GM23248 (cell line): ENCODE data around the gene FAF2. TPM values are rescaled to one million over a fixed set of nuclear protein-coding genes. Genes with fewer than 3 reads are reported as not detected.
A peak's percentile ranks its signal among the peaks of the same experiment; 100 is the strongest.

ENCODE experiments used
- DNase-seq: peaks from one replicate; pipeline ENCODE4 v3.0.0-alpha.2; 2015
- H2AFZ ChIP-seq: fragments of 200-600 bp; sonication (generic); 2 replicates; pipeline ENCODE4 v1.6.1; 2016; ENCODE audit warnings: antibody characterized with exemption
- H3F3A ChIP-seq: fragments of 200-600 bp; sonication (generic); 2 replicates; pipeline ENCODE4 v1.6.1; 2016; ENCODE audit warnings: mild to moderate bottlenecking, antibody characterized with exemption, mixed run types; ENCODE audit not compliant: insufficient read depth
- H3K27ac ChIP-seq: fragments of 200-600 bp; sonication (generic); 2 replicates; pipeline ENCODE4 v1.5.1; 2016; ENCODE audit warnings: mild to moderate bottlenecking
- H3K27me3 ChIP-seq: fragments of 200-600 bp; sonication (generic); replicated peaks from 2 replicates; pipeline ENCODE4 v1.6.1; 2016; ENCODE audit warnings: mild to moderate bottlenecking; ENCODE audit not compliant: insufficient read depth
- H3K36me3 ChIP-seq: fragments of 200-600 bp; sonication (generic); 2 replicates; pipeline ENCODE4 v1.6.1; 2016; ENCODE audit warnings: low read depth, mild to moderate bottlenecking
- H3K4me1 ChIP-seq: fragments of 200-600 bp; sonication (generic); 2 replicates; pipeline ENCODE4 v1.6.1; 2016; ENCODE audit warnings: mild to moderate bottlenecking; ENCODE audit not compliant: insufficient read depth
- H3K4me2 ChIP-seq: fragments of 200-600 bp; sonication (generic); one replicate; pipeline ENCODE4 v1.6.1; 2016; ENCODE audit warnings: mild to moderate bottlenecking; ENCODE audit not compliant: unreplicated experiment
- H3K4me3 ChIP-seq: fragments of 200-600 bp; sonication (generic); 2 replicates; pipeline ENCODE4 v1.5.1; 2016; ENCODE audit warnings: mild to moderate bottlenecking
- H3K79me2 ChIP-seq: fragments of 200-600 bp; sonication (generic); 2 replicates; pipeline ENCODE4 v1.6.1; 2016; ENCODE audit warnings: mild to moderate bottlenecking; ENCODE audit not compliant: insufficient read depth
- H3K9ac ChIP-seq: fragments of 200-600 bp; sonication (generic); 2 replicates; pipeline ENCODE4 v1.6.1; 2016; ENCODE audit warnings: mild to moderate bottlenecking
- H3K9me2 ChIP-seq: fragments of 200-600 bp; sonication (generic); 2 replicates; pipeline ENCODE4 v1.6.1; 2016; ENCODE audit warnings: mixed run types, mild to moderate bottlenecking, moderate library complexity; ENCODE audit not compliant: insufficient read depth
- H3K9me3 ChIP-seq: fragments of 200-600 bp; sonication (generic); one replicate; pipeline ENCODE4 v1.6.1; 2017; ENCODE audit warnings: low read depth
- H4K20me1 ChIP-seq: fragments of 200-600 bp; sonication (generic); 2 replicates; pipeline ENCODE4 v1.6.0; 2016; ENCODE audit not compliant: insufficient read depth
- EZH2 ChIP-seq: fragments of 200-600 bp; sonication (generic); IDR thresholded peaks from 2 replicates; pipeline ENCODE4 v1.6.1; 2018; ENCODE audit warnings: antibody characterized with exemption, mild to moderate bottlenecking; ENCODE audit not compliant: insufficient read depth, poor library complexity, severe bottlenecking
- EZH2phosphoT487 ChIP-seq: fragments of 200-600 bp; sonication (generic); IDR thresholded peaks from 2 replicates; pipeline ENCODE4 v1.6.1; 2018; ENCODE audit warnings: antibody characterized with exemption, moderate library complexity, mild to moderate bottlenecking, low read depth; ENCODE audit not compliant: insufficient read depth
- WGBS, 2 experiments: methylation state at CpG; one replicate each; pipeline ENCODE4 v1.1.6; 2015 to 2017; ENCODE audit warnings: low lambda C conversion rate in 2 of 2, low coverage in 1 of 2; ENCODE audit errors: missing lambda C conversion rate in 2 of 2; 5-methylcytosine and 5-hydroxymethylcytosine counted together
- in situ Hi-C: fragments of 300-500 bp; cut with MboI; formaldehyde crosslinking; loops from 2 replicates; pipeline ENCODE4 v1.15.0; 2020
- polyA plus RNA-seq: library from polyadenylated mRNA; unstranded; fragments of >200 nt; fragmentation: Nextera tagmentation; extraction: Ambion mirVana; gene quantifications from 2 replicates; pipeline ENCODE4 v1.2.1, GENCODE V29; 2016
- total RNA-seq: library from RNA; depleted of rRNA; stranded (reverse); fragments of >200 nt; shearing (Covaris generic); gene quantifications from 2 replicates; pipeline ENCODE4 v1.2.3, GENCODE V29; 2014

The FAF2 gene
- total and polyA plus RNA-seq, 2 experiments from 2014 or later: 45.0 to 45.4 TPM

- no peak for TF ChIP-seq EZH2
- TF ChIP-seq EZH2phosphoT487: no peak
- Histone ChIP-seq H3K27me3 (no peaks in the 10 kb centered on the region), H3K9ac (0 out of 2 replicates have a peak overlapping the region, but pooled peaks have one; percentile 25), H3K36me3 (peaks cover 3% of the 10 kb centered on the region; the same call in 1 of the 2 replicates), H4K20me1 (no peaks in the 10 kb centered on the region), H3K4me2 (peak overlapping the region; percentile 39), H3F3A (no peaks in the 10 kb centered on the region), H3K9me3 (no peaks in the 10 kb centered on the region), H3K79me2 (peaks cover 59% of the 10 kb centered on the region), H3K9me2 (no peaks in the 10 kb centered on the region), H3K4me3 (0 out of 2 replicates have a peak overlapping the region, but pooled peaks have one; percentile 1), H3K4me1 (peaks cover 41% of the 10 kb centered on the region), H3K27ac (no peak overlapping the region), H2AFZ (no peak overlapping the region)
- DNase-seq: peak; percentile 64
- 11 to 27% methylated on average over 2 of the region's 2 CpGs for WGBS, 2 experiments
- in situ Hi-C loops: no loop called here
These were observed 35.0 kb upstream of the FAF2 start for GRCh38 chr5:176413255-176413565.

DNA sequence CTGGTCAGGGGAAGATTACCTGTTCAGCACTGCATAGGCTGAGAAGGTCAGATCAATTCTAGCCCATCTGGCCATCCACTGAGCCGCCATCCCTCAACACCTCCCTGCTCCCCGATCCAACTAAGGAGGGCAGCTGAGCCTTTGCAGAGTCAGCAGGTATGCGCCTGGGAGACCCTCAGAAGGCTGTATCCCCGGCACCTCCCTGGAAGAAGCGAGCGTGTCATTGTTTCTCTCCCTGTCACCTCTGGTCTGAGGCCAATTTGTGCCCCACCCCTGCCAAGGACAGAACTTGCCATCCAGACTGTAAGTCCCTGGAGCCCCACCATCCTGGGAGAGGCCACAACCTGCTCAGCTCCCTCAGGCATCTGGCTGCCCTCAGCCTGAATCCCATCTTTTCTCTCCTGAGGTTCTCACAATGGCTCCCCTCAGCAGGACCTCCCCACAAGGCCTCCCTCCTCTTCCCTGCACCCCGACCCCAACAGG, 34.4 kb upstream of the FAF2 start:
- Histone ChIP-seq H3K4me2 (peak overlapping the region; percentile 39), H3K79me2 (peaks cover 59% of the 10 kb centered on the region)

DNA sequence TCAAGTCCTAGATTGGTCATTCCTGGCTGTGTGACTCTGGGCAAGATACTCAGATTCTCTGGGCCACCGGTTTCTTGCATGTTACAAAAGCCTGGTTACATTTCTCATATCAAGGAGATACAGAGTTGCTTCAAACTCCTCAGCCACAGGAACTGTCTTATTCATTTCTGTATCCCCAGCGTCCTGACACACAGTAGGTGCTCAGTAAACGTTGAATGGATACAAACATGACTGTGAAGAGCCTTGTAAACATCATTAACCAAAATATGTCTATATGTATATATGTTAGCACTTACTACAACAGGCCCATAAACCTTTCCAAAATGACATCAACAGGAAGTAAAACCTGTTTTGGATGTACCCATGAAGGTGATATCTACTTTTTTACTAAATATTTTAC, 33.5 kb upstream of the FAF2 start:
- 62 to 66% methylated on average over 3 of the region's 3 CpGs for WGBS, 2 experiments
- Histone ChIP-seq H3K9me3 (no peaks in the 10 kb centered on the region), H3K79me2 (peaks cover 59% of the 10 kb centered on the region), H3K4me3 (peak overlapping the region; percentile 85), H3K9ac (0 out of 2 replicates have a peak overlapping the region, but pooled peaks have one; percentile 84), H4K20me1 (no peaks in the 10 kb centered on the region), H3K9me2 (no peaks in the 10 kb centered on the region), H2AFZ (no peak overlapping the region), H3F3A (no peaks in the 10 kb centered on the region), H3K27me3 (no peaks in the 10 kb centered on the region), H3K27ac (no peak overlapping the region), H3K4me2 (peak overlapping the region; percentile 86), H3K4me1 (peaks cover 41% of the 10 kb centered on the region), H3K36me3 (peaks cover 3% of the 10 kb centered on the region; the same call in 1 of the 2 replicates)
- in situ Hi-C loops: no loop called here
- no peak for DNase-seq
- no peak for TF ChIP-seq EZH2
- no peak for TF ChIP-seq EZH2phosphoT487

More for the DNA sequence above, 34.4 kb upstream of the FAF2 start:
- TF ChIP-seq EZH2phosphoT487 (no peak), EZH2 (no peak)
- DNase-seq: no peak
- no peaks in the 10 kb centered on the region for H3K27me3 ChIP-seq
- H3K27ac ChIP-seq: no peak overlapping the region
- H4K20me1 ChIP-seq: no peaks in the 10 kb centered on the region
- H3K4me1 ChIP-seq: peaks cover 41% of the 10 kb centered on the region
- WGBS, 2 experiments: 66 to 69% methylated on average over 7 of the region's 7 CpGs
- no peak overlapping the region for H2AFZ ChIP-seq
- in situ Hi-C loops: no loop called here
- H3K9me2 ChIP-seq: no peaks in the 10 kb centered on the region
- H3K9ac ChIP-seq: 0 out of 2 replicates have a peak overlapping the region, but pooled peaks have one; percentile 25
- H3K36me3 ChIP-seq: peaks cover 3% of the 10 kb centered on the region; the same call in 1 of the 2 replicates
- no peaks in the 10 kb centered on the region for H3K9me3 ChIP-seq
- 0 out of 2 replicates have a peak overlapping the region, but pooled peaks have one; percentile 1 for H3K4me3 ChIP-seq
- no peaks in the 10 kb centered on the region for H3F3A ChIP-seq

DNA sequence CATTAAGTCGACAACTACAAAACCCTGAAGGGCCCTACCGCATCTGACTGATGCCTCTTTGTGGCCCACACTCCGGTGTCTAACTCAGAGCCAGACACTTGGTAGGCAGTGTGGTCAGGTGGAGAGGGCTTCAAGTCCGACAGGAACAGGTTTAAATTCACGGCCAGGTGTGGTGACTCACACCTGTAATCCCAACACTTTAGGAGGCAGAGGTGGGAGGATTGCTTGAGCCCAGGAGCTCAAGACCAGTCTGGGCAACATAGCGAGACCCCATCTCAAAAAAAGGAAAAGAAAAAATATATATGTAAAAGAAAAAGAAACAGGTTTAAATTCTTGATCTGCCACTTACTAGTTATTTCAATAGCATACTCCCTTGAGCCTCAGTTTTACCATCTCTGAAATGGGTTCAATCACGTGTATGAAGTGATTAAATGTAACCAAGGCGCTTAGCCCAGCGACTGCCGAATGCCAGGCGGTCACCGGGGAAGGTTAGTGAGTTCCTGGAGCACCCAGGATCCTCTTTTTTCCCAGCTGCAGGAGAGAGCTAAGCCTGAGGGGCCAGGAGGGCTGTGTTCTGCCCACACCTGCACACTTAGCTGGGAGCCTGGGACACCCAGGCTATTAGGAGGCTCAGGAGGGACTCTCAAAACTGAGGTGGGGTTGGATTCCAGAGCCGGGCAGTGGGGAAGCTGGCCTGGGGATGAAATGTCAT, 32.8 kb upstream of the FAF2 start:
- H3K36me3 ChIP-seq: no peaks in the 10 kb centered on the region
- peaks cover 41% of the 10 kb centered on the region for H3K4me1 ChIP-seq
- no peaks in the 10 kb centered on the region for H4K20me1 ChIP-seq
- DNase-seq: no peak
- peak overlapping the region; percentile 82 for H2AFZ ChIP-seq
- peak overlapping the region; percentile 68 for H3K27ac ChIP-seq
- no peaks in the 10 kb centered on the region for H3K9me3 ChIP-seq
- H3K79me2 ChIP-seq: peaks cover 53% of the 10 kb centered on the region
- H3F3A ChIP-seq: no peaks in the 10 kb centered on the region
- in situ Hi-C loops: no loop called here
- peak overlapping the region; percentile 84 for H3K9ac ChIP-seq
- WGBS, 2 experiments: 60 to 68% methylated on average over 13 of the region's 13 CpGs
- TF ChIP-seq EZH2: no peak
- TF ChIP-seq EZH2phosphoT487: no peak
- peak overlapping the region; percentile 85 for H3K4me3 ChIP-seq
- no peaks in the 10 kb centered on the region for H3K27me3 ChIP-seq
- H3K4me2 ChIP-seq: peak overlapping the region; percentile 86
- no peaks in the 10 kb centered on the region for H3K9me2 ChIP-seq
